MCF 10A (cell line): ENCODE data around the gene ZNF497. TPM values are rescaled to one million over a fixed set of nuclear protein-coding genes. Genes with fewer than 3 reads are reported as not detected.

Source experiments
- BruUV-seq: library from RNA; stranded (reverse); fragments of 400-500 nt; replicated peaks from 2 replicates; lab custom pipeline; 2021; lab: Mats Ljungman, UMichigan
- CTCF ChIA-PET: fragments of 300-600 bp; sonication (Branson Sonifier 250); formaldehyde crosslinking; extraction: SDS; loops from one replicate; lab custom pipeline; 2021; ENCODE audit warnings: antibody characterized with exemption, inconsistent platforms; lab: Yijun Ruan, JAX
- POLR2A ChIA-PET: fragments of 300-600, 350-650 bp; sonication (Branson Sonifier 250); formaldehyde crosslinking; extraction: SDS; loops from one replicate; lab custom pipeline; 2020; ENCODE audit warnings: antibody characterized with exemption, inconsistent platforms; lab: Yijun Ruan, JAX
- DNase-seq: peaks from one replicate; pipeline ENCODE4 v3.0.0-alpha.2; 2018; ENCODE audit not compliant: unreplicated experiment
- H3K27ac Mint-ChIP-seq: one replicate; pipeline ENCODE4 v1.8.0; 2022; ENCODE audit warnings: mild to moderate bottlenecking, low read depth, mixed read lengths; ENCODE audit not compliant: unreplicated experiment
- H3K27me3 Mint-ChIP-seq: one replicate; pipeline ENCODE4 v1.8.0; 2022; ENCODE audit warnings: mixed read lengths; ENCODE audit not compliant: insufficient read depth, unreplicated experiment
- H3K36me3 Mint-ChIP-seq: one replicate; pipeline ENCODE4 v1.8.0; 2022; ENCODE audit warnings: mild to moderate bottlenecking, moderate library complexity, mixed read lengths; ENCODE audit not compliant: insufficient read depth, unreplicated experiment
- H3K4me1 Mint-ChIP-seq: one replicate; pipeline ENCODE4 v1.8.0; 2022; ENCODE audit warnings: mixed read lengths; ENCODE audit not compliant: insufficient read depth, unreplicated experiment
- H3K4me3 Mint-ChIP-seq: one replicate; pipeline ENCODE4 v1.8.0; 2022; ENCODE audit warnings: mild to moderate bottlenecking, moderate library complexity, mixed read lengths; ENCODE audit not compliant: unreplicated experiment
- H3K9me3 Mint-ChIP-seq: one replicate; pipeline ENCODE4 v1.8.0; 2022; ENCODE audit warnings: mixed read lengths; ENCODE audit not compliant: unreplicated experiment
- CTCF ChIP-seq: fragments of 200-600 bp; IDR thresholded peaks from one replicate; pipeline ENCODE4 v1.8.0; 2022; ENCODE audit warnings: antibody characterized with exemption, mild to moderate bottlenecking; ENCODE audit not compliant: unreplicated experiment
- intact Hi-C: fragments of 100-400 bp; cut with micrococcal nuclease; formaldehyde crosslinking; loops from 2 replicates; pipeline ENCODE4 v1.14.1; 2022
- total RNA-seq: library from RNA; stranded (reverse); gene quantifications from 2 replicates; pipeline ENCODE4 v1.2.3, GENCODE V29; 2022

Gene ZNF497
- total RNA-seq, 1 experiment from 2014 or later, result 3.2 TPM

GRCh38 chr19:58355215-58355796 lies 7.2 kb downstream of the ZNF497 start:
- intact Hi-C loops, result no loop called here
- Mint-ChIP-seq H3K27me3 (no peaks in the 10 kb centered on the region), H3K9me3 (no peaks in the 10 kb centered on the region), H3K4me3 (no peak overlapping the region), H3K27ac (no peak overlapping the region), H3K36me3 (peaks cover 17% of the 10 kb centered on the region), H3K4me1 (no peaks in the 10 kb centered on the region)
- DNase-seq, result no peak
- BruUV-seq, result no TSS peak
- CTCF ChIA-PET, result interaction anchor here (0.6 kb wide), 1 partner anchor 51 kb away, joined by 3 read pairs; no protein-coding TSS in a partner anchor
- POLR2A ChIA-PET, result no interaction called here
- TF ChIP-seq CTCF, result no peak

- CTCF ChIA-PET, result no interaction called here
- BruUV-seq, result TSS peak; percentile 19
- intact Hi-C loops, result no loop called here
- Mint-ChIP-seq H3K36me3 (peaks cover 17% of the 10 kb centered on the region), H3K9me3 (peaks cover 3% of the 10 kb centered on the region), H3K27me3 (no peaks in the 10 kb centered on the region), H3K4me1 (peaks cover 2% of the 10 kb centered on the region), H3K4me3 (no peak overlapping the region), H3K27ac (no peak overlapping the region)
- POLR2A ChIA-PET, result interaction anchor here (1.3 kb wide), 1 partner anchor 8 kb away, joined by 4 read pairs; the partner anchor contains the start of gene ZNF497
- DNase-seq, result no peak
- TF ChIP-seq CTCF, result no peak
These were observed 8.0 kb downstream of the ZNF497 start for GRCh38 chr19:58354478-58355030.

GRCh38 chr19:58353717-58354477 lies 8.7 kb downstream of the ZNF497 start:
- intact Hi-C loops, result no loop called here
- Mint-ChIP-seq H3K9me3 (peaks cover 6% of the 10 kb centered on the region), H3K4me3 (no peak overlapping the region), H3K27ac (no peak overlapping the region), H3K4me1 (peaks cover 5% of the 10 kb centered on the region), H3K27me3 (no peaks in the 10 kb centered on the region), H3K36me3 (peaks cover 17% of the 10 kb centered on the region)
- no peak for TF ChIP-seq CTCF
- CTCF ChIA-PET, result interaction anchor here (0.6 kb wide), 1 partner anchor 1145 kb away, joined by 3 read pairs; no protein-coding TSS in a partner anchor
- no TSS peak for BruUV-seq
- no peak for DNase-seq
- POLR2A ChIA-PET, result interaction anchor here (1.3 kb wide), 1 partner anchor 9 kb away, joined by 4 read pairs; the partner anchor contains the start of gene ZNF497
